ENCODE measurements around the gene NKAIN2. TPM values are rescaled to one million over a fixed set of nuclear protein-coding genes. Genes with fewer than 3 reads are reported as not detected.

Gene NKAIN2
- total RNA-seq, 1 experiment from 2014 or later = not detected

- Histone ChIP-seq H4K20me1 (ENCODE audit: insufficient read depth) (no peaks in the 10 kb centered on the region), H3K9me2 (ENCODE audit: insufficient read depth) (0 out of 2 replicates have a peak, but pooled peaks cover 3% of the 10 kb centered on the region), H2AFZ (ENCODE audit: low read depth, low read length, poor library complexity, severe bottlenecking) (no peak overlapping the region), H3K4me1 (ENCODE audit: control insufficient read depth in 1 of 2, insufficient read depth in 2 of 2, low read length in 2 of 2) (no peaks in the 10 kb centered on the region), H3K9ac (ENCODE audit: low read length) (no peak overlapping the region), H3K4me2 (ENCODE audit: low read length) (no peak overlapping the region), H3K79me2 (ENCODE audit: insufficient read depth, low read length) (no peaks in the 10 kb centered on the region), H3K4me3 (replicated peaks in 1 of 2; ENCODE audit: low read depth in 1 of 2, low read length in 2 of 2) (no peak overlapping the region), H3K27me3 (ENCODE audit: insufficient read depth, low read length) (peaks cover 17% of the 10 kb centered on the region; the same call in 1 of the 2 replicates), H3K36me3 (ENCODE audit: control insufficient read depth in 1 of 2, insufficient read depth in 2 of 2, low read length in 2 of 2) (no peaks in the 10 kb centered on the region), H3K9me3 (ENCODE audit: control insufficient read depth in 1 of 2, insufficient read depth in 1 of 2, low read depth in 1 of 2, low read length in 2 of 2) (no peaks in the 10 kb centered on the region), H3K27ac (ENCODE audit: low read depth, low read length) (no peak overlapping the region)
- BruUV-seq (replicated peaks) = no TSS peak
- CTCF ChIA-PET = no interaction called here
- POLR2A ChIA-PET = no interaction called here
- TF ChIP-seq EZH2phosphoT487 (IDR thresholded peaks at IDR 0.05; ENCODE audit: borderline replicate concordance) = no peak
- TF ChIP-seq SP1 (IDR thresholded peaks at IDR 0.05; ENCODE audit: low read depth) = no peak
- TF ChIP-seq FOSL1 (IDR thresholded peaks at IDR 0.05; ENCODE audit: low read depth) = no peak
- no peak for TF ChIP-seq SIN3A (IDR thresholded peaks at IDR 0.05; ENCODE audit: low read depth)
- no peak for TF ChIP-seq RAD21 (IDR thresholded peaks at IDR 0.05; ENCODE audit: low read depth)
- no peak for TF ChIP-seq ZFX (IDR thresholded peaks at IDR 0.05)
- no peak for TF ChIP-seq EGR1 (IDR thresholded peaks at IDR 0.05; ENCODE audit: low read depth)
- DNase-seq (ENCODE audit: low read depth, low spot score) = no peak
- no peak for ATAC-seq
- RAD21 ChIA-PET (ENCODE audit: low non-redundant PET in 1 of 2, low total read pairs in 2 of 2, uncharacterized antibody in 2 of 2, unreplicated experiment in 2 of 2) = no interaction called here
- intact Hi-C loops (cut with micrococcal nuclease) = no loop called here
Measured at GRCh38 chr6:124668028-124668427, 864.4 kb downstream of the NKAIN2 start.

GRCh38 chr6:124669713-124670480 is 866.2 kb downstream of the NKAIN2 start:
- H3K79me2 ChIP-seq (ENCODE audit: insufficient read depth, low read length) = no peaks in the 10 kb centered on the region
- H3K9me2 ChIP-seq (ENCODE audit: insufficient read depth) = 0 out of 2 replicates have a peak, but pooled peaks cover 3% of the 10 kb centered on the region
- H3K36me3 ChIP-seq (ENCODE audit: control insufficient read depth in 1 of 2, insufficient read depth in 2 of 2, low read length in 2 of 2) = no peaks in the 10 kb centered on the region
- H3K4me2 ChIP-seq (ENCODE audit: low read length) = no peak overlapping the region
- intact Hi-C loops (cut with micrococcal nuclease) = no loop called here
- TF ChIP-seq POLR2AphosphoS5 (IDR thresholded peaks at IDR 0.05; ENCODE audit: low read depth, low read length) (no peak), SIN3A (IDR thresholded peaks at IDR 0.05; ENCODE audit: low read depth) (no peak)
- ATAC-seq (no peak), DNase-seq (ENCODE audit: low read depth, low spot score) (no peak)
- no peak overlapping the region for H3K27ac ChIP-seq (ENCODE audit: low read depth, low read length)
- POLR2A ChIA-PET = no interaction called here
- no TSS peak for BruUV-seq (replicated peaks)
- no peak overlapping the region for H3K9ac ChIP-seq (ENCODE audit: low read length)
- no peaks in the 10 kb centered on the region; a peak in 1 of 4 replicates for H3K9me3 ChIP-seq (ENCODE audit: control insufficient read depth in 1 of 2, insufficient read depth in 1 of 2, low read depth in 1 of 2, low read length in 2 of 2)
- RAD21 ChIA-PET (ENCODE audit: low non-redundant PET in 1 of 2, low total read pairs in 2 of 2, uncharacterized antibody in 2 of 2, unreplicated experiment in 2 of 2) = no interaction called here
- H3K4me3 ChIP-seq (replicated peaks in 1 of 2; ENCODE audit: low read depth in 1 of 2, low read length in 2 of 2) = no peak overlapping the region
- CTCF ChIA-PET = no interaction called here
- no peak overlapping the region for H2AFZ ChIP-seq (ENCODE audit: low read depth, low read length, poor library complexity, severe bottlenecking)
- no peaks in the 10 kb centered on the region for H3K4me1 ChIP-seq (ENCODE audit: control insufficient read depth in 1 of 2, insufficient read depth in 2 of 2, low read length in 2 of 2)
- no peaks in the 10 kb centered on the region for H4K20me1 ChIP-seq (ENCODE audit: insufficient read depth)
- H3K27me3 ChIP-seq (ENCODE audit: insufficient read depth, low read length) = peaks cover 17% of the 10 kb centered on the region; the same call in 1 of the 2 replicates
